ENCODE results near the gene EFNA5.

The EFNA5 gene

GRCh38 chr5:107572715-107573368 is 97.9 kb downstream of the EFNA5 start:
- DNase-seq (ENCODE audit: low spot score) (no peak), FAIRE-seq (no peak)

DNA sequence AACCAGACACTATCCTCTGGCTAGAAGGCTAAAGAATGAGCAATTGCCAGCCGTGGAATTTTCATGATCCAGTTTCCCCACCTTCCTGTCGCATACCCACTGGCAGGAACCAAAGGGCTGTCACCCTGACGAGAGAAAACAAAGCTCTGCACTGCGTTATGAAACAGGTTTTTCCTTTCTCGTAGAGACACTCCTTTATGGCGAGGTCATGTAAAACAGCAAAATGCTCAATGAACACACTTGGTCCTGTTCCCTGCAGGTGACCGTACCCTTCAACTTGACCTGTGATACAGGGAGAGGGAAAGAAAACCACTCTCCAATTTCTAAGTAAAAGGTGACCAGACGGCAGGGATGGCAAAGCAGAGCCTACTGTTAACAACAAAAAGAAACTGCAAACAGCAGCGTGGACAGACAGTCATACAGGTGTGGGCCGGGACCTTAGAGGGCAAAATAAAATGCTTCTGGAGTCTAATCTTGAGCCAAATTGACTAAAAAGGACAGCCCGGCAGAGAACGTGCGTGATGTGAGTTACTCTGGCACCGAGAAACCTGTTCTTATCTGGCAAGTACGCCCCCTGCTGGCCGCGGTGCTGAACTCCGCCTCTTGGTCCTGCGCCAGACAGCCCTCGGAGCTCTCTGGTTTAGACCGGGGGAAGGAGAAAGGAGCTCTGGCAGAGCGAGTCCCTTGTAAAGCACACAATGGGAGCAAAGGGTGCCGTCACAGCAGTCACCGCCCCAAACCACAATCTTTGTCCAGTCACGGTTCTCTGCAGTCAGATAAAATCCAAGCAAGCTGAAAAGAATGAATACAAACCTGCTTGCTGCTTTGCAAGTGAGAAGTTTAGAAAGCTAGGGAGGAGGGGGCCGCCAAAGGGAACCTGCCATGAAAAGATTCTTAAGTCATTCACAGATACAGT is 98.9 kb downstream of the EFNA5 start:
- FAIRE-seq = peak; percentile 98
- DNase-seq (ENCODE audit: low spot score) = peak; percentile 97

DNA sequence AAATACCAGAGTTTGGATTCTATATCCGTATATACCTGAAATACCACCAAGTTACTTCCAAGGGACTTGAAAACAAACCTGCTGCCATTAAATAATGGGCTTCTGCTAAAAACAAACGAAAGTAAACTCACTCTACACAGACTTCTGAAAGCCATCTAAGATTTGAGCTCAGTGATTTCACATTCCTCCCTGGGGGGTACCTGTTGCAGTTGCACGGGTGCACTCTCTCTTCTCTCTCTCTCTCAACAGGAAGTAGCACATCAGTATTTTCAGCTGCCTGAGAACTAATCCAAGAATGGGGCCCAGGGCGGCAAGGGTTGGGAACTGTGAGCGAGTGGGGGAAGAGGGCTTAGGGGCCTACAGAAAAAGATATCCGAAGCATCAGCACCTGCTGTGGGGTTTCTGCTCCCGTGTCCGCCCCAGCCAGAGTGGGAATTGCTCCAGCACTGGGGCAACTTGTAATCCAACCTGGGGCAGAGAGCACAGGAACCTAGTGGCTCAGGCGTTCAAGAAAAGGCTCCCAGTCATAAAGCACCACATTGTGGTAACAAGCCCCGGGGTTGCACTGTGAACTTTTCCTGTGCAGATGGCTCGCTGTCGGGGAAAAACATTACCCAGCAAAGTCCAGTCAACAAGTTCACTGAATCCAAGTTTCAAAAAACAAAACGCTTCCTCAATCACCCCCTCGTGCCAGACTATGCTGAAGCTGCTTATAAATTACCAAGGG is 99.8 kb downstream of the EFNA5 start:
- no peak for FAIRE-seq
- peak; percentile 25 for DNase-seq (ENCODE audit: low spot score)

- FAIRE-seq = no peak
- no peak for DNase-seq (ENCODE audit: low spot score)
These were observed 100.6 kb downstream of the EFNA5 start for GRCh38 chr5:107570181-107570580.

DNA sequence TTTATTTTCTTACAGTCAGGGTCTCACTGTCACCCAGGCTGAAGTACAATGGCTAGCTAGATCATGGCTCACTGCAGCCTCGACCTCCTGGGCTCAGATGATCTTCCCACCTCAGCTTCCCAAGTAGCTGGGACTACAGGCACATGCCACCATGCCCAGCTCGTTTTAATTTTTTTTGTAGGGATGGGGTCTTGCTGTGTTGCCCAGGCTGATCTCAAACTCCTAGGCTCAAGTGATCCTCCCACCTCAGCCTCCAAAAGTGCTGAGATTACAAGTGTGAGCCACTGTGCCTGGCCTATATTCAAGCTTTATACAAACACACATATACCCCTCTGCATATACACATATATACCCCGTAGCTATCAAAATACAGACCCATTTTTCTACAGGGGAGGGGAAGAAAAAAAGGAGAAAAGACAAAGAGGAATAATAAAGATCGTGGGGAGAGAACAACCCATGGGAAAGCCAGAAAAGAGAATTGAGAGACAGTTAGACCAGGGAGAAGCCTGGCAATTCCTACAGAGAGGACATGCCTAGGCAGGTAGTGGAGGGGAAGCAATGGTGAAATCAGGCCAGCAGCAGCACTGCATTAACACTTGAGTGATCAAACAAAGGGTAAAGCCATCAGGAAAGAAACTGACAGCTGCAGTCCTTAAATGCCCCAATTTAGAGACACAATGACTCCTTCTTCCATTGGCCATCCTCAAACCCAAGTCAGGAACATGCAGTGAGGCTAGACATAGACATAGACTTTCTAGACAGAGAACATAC is 102.7 kb downstream of the EFNA5 start:
- FAIRE-seq (no peak), DNase-seq (ENCODE audit: low spot score) (no peak)

DNA sequence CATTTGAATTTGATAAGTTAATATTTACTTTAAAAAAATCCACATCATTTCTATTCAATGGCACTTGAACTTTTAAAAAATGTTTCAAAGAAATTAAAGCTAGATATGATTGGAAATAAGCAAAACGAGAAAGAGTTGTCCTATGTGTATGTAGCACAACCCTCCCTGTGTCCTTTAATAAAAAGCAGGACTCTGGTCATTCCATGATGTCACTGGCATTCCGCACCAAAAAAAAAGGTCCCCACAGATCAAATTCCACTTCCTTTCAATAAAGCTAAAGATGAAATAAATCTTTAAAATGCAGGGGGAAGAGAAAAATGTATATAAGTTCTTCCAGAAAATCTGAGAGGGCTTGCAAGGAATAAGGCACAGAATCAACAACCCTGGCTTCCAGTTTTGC is 103.8 kb downstream of the EFNA5 start:
- peak; percentile 16 for FAIRE-seq
- DNase-seq (ENCODE audit: low spot score) = no peak

DNA sequence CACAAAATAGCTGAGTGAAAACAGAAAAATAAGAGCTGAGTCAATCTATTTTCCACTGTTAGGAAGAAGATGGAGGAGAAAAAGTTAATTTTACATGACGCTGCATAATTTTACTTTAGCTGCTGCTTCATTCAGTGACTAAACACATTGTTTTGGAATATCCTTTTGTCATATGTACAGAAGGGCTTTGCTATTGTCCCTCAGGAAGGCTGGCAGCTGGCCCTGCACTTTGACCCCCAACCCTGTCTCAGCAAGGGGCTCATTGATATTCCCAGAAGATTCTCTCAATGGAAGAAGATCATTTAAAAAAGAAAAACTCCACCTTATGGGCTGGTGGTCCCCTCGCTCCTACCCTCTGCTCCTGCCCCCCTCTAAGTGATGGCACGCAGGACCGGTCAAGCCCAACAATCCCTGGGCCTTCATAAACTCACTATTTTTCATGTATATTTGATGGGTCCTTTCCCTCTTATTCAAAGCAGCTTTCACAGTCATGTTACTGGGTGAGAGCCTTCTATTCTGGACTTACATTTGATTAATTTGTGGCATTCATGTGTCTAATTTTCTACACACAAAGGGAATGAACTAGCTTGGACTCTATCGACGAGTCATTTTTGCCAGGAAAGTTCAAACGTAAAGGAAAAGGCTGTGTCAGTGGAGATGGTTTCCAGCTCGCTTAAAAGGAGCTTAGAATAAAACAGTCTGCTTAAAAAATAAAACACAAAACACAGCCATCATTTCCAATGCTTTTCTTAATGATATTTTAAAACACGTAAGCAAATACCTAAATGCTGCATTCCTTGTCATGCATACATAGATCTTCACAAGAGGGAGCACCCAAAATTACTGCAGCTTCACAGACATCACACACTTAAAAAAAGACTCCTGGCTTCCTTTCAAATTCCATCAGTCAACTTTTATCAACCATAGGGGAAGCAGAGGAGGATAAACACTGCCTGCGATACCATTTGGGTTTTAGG is 104.7 kb downstream of the EFNA5 start:
- no peak for FAIRE-seq
- DNase-seq (ENCODE audit: low spot score) = no peak

DNA sequence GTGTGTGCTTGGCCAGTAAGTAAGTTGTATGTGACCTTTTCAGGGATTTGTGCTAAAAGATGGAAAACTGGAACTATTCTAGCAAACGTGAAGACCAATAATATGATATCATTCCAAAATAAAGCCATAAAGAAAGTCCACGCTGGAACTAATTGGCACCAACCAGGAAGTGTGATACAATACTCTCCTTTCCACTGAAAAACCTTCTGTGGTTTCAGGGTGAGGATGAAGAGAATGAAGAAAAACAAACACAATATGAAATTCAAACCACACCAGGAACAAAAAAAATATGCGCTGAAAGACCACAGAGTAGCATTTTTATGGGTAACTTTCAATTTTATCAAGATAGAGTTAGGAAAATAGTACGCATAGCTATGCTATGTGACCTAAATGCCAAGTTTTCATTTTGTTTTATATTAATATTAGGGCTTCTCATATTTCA is 105.8 kb downstream of the EFNA5 start:
- peak; percentile 69 for FAIRE-seq
- DNase-seq (ENCODE audit: low spot score) = no peak

DNA sequence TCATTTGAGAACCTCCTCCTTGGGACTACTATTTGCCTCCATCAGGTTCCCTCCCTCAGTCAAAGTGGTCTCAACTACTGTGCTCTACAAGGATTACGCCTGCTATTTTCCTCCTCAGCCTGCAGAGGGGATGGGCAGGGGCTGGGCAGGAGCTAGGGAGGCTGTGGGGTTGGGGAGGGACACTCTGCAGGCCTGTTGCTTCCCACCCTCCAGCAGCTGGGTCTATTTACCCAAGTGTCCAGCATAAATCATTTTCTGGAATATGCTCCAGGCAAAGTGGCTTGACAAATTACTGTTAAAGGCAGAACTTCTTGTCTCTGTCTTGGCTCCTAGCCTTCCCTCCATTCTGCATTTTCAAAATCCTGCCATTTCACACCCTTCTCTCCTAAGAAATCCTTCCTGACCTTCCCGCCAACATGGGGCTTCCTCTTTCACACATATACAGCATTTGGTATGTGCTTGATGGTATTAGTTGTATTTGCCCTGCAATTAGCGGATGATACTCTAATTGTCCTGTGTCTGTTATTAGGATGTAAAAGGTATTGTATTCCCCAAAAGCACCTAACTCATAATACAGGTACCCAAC is 106.7 kb downstream of the EFNA5 start:
- no peak for DNase-seq (ENCODE audit: low spot score)
- no peak for FAIRE-seq

GRCh38 chr5:107560377-107560776 is 110.4 kb downstream of the EFNA5 start:
- DNase-seq (ENCODE audit: low spot score) (peak; percentile 65), FAIRE-seq (peak; percentile 87)

DNA sequence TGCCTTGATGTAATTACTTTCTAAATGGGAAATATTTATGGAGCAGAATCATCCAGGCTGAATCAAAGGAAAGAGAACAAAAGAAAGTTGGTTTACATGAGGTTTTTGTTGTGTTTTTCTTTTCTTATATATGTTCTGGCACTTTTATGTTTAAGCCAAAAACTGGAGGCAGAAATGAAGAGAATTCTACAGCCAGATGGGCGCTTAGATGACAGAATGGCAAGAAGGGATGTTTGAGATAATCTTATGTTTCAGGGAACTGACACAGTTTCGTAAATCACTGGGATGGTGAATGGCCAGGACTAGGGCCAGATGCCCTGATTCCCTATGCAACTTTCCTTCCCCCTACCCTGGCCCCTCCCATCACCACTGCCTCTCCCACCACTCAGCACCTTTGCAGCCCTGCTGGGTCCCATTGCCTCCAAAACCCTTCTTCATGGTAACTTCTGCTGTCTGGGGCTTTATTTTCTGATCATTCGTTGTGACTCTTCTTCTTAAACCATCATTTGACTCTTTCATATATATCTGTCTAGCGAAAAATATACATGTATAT is 111.8 kb downstream of the EFNA5 start:
- DNase-seq (ENCODE audit: low spot score) = no peak
- FAIRE-seq = no peak

DNA sequence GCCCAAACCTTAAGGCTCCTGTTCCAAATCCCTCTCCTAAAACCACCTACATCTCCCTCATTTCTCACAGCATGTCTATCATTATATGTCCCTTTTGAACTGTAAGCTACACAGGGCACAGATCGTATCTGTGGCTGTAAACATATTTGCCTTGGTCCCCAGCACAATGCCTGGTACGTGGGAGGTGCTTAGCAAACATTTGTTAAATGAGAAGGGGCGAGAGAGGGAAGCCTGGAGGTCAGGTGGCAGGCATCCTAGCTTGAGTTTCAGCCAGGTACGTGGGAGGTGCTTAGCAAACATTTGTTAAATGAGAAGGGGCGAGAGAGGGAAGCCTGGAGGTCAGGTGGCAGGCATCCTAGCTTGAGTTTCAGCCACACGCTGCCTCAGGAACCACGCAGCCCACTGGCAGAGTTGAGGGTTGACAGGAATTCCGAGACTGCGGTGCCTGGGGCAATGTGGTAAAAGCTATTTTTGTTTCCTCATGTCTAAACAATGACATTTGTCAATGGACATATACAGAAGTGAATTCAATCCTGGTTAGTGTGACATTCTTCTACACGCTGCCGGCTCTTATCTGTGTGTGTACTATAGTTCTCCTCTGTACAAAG is 113.6 kb downstream of the EFNA5 start:
- peak; percentile 77 for DNase-seq (ENCODE audit: low spot score)
- FAIRE-seq = peak; percentile 88

GRCh38 chr5:107556575-107556974 is 114.2 kb downstream of the EFNA5 start:
- DNase-seq (ENCODE audit: low spot score) = no peak
- no peak for FAIRE-seq

DNA sequence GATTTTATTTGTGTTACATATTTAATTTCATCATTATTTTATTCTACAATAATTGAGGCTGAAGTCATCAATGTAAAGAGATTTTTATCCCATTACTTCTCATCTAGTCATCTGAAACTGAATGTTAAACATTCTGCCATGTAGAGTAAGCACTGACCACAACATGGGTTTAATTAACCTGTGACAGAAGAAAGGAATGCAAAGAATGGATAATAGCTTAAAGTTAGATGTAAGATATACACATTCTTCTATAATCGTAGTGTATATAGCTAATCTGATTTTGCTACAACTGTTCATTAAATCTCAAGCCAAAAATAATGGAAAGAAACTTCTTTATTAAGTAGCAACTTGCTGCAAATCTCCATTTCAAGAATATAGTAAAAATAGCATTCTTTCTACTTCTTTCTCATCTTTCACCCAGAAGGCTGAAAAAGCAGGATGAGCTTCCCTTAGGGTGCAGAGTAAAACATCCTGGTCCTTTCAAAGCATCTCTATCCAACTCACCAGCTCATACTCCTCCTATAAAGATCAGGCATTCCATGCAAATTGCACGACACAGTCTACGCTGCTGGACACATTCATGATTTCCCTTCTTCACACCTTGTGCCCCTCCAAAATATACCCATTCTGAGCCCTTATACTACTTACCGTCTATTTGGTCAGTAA is 115.2 kb downstream of the EFNA5 start:
- FAIRE-seq (peak; percentile 86), DNase-seq (ENCODE audit: low spot score) (peak; percentile 60)

- no peak for DNase-seq (ENCODE audit: low spot score)
- no peak for FAIRE-seq
These were observed 115.8 kb downstream of the EFNA5 start for GRCh38 chr5:107554776-107555424.

DNA sequence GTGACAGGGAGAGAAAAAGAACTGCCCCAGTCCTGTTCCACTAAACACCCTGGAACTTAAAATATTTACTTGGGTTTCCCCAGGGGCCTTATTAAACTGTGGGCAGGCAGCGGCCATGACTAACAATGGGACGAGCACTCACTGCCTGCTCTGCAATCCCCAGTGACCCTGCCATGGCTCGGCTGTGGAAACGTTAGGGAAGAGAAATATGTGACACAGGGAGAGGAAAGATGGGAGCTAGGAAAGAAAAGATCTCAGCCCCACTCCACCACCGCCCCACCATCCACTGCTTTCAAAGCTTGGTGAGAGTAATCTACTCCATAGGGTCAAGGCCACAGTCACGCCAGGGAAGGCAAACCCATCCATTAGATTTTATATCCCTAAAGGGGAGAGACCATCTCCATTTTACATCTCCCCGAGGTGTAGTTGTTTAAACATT is 117.6 kb downstream of the EFNA5 start:
- FAIRE-seq (no peak), DNase-seq (ENCODE audit: low spot score) (no peak)

DNA sequence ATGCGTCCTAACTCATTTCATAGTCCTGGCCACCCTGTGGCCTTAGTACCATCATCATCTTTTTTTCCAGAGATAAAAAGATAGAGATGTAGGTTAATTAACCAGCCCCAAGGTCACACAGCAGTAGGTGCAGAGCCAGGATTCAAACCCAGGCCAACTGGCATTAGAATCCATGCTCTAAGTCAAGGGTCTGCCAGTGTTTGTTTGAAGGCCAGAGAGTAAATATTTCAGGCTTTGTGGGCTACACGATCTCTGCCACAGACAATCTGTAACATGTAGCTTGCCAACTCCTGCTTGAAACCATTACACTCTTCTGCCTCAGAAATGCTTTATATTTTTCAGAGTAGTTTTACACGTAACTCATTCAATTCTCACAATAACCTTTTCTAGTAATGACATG is 119.6 kb downstream of the EFNA5 start:
- FAIRE-seq = no peak

GRCh38 chr5:107549567-107549966 is 121.2 kb downstream of the EFNA5 start:
- FAIRE-seq (no peak), DNase-seq (ENCODE audit: low spot score) (no peak)

More for the DNA sequence above, 119.6 kb downstream of the EFNA5 start:
- no peak for DNase-seq (ENCODE audit: low spot score)
